Thyroid gland (tissue), 4 donors: ENCODE measurements around the gene PLEKHH1.

Experiments used
- POLR2A ChIP-seq, 2 donors: fragments of 450-650 bp; IDR thresholded peaks; one replicate each; pipeline ENCODE4 v1.6.1; 2017; ENCODE audit warnings: antibody characterized with exemption in 2 of 2, mild to moderate bottlenecking in 2 of 2, moderate library complexity in 1 of 2
- TF ChIP-seq, protein P1 (sequence below), 6 experiments: fragments of 200-600 bp in 3 of 6; fragments of 450-650 bp in 3 of 6; sonication (generic) in 3 of 6; IDR thresholded peaks; one replicate each; pipeline ENCODE4 v1.5.1; 2016 to 2019; ENCODE audit warnings: antibody characterized with exemption in 6 of 6, mild to moderate bottlenecking in 2 of 6, inconsistent platforms in 1 of 6, moderate library complexity in 1 of 6

DNA sequence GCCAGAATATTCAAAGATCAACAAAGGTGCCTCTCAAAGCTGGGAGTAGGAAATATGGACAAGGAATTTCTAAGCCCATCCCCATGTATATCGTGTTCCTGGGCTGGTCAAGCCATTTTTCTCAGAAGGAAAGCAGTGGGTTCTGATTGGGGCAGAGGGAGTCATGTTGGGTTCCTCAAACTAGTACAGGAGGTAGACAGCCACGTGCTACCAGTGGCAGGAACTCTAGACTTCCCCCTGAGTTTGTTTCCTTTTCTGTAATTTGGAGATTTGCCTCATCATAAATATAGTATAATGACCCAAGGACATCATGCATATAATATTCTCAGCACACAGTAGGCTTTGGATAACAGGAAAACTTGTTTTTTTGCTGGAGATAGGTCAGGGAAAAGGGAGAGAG is 16.4 kb upstream of the PLEKHH1 start:
- no peak for TF ChIP-seq POLR2A (IDR thresholded peaks at IDR 0.05)
- TF ChIP-seq, protein P1, sequence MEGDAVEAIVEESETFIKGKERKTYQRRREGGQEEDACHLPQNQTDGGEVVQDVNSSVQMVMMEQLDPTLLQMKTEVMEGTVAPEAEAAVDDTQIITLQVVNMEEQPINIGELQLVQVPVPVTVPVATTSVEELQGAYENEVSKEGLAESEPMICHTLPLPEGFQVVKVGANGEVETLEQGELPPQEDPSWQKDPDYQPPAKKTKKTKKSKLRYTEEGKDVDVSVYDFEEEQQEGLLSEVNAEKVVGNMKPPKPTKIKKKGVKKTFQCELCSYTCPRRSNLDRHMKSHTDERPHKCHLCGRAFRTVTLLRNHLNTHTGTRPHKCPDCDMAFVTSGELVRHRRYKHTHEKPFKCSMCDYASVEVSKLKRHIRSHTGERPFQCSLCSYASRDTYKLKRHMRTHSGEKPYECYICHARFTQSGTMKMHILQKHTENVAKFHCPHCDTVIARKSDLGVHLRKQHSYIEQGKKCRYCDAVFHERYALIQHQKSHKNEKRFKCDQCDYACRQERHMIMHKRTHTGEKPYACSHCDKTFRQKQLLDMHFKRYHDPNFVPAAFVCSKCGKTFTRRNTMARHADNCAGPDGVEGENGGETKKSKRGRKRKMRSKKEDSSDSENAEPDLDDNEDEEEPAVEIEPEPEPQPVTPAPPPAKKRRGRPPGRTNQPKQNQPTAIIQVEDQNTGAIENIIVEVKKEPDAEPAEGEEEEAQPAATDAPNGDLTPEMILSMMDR (IDR thresholded peaks at IDR 0.05) = no peak
